ENCODE data around the gene TMEM167B.

Gene TMEM167B

DNA sequence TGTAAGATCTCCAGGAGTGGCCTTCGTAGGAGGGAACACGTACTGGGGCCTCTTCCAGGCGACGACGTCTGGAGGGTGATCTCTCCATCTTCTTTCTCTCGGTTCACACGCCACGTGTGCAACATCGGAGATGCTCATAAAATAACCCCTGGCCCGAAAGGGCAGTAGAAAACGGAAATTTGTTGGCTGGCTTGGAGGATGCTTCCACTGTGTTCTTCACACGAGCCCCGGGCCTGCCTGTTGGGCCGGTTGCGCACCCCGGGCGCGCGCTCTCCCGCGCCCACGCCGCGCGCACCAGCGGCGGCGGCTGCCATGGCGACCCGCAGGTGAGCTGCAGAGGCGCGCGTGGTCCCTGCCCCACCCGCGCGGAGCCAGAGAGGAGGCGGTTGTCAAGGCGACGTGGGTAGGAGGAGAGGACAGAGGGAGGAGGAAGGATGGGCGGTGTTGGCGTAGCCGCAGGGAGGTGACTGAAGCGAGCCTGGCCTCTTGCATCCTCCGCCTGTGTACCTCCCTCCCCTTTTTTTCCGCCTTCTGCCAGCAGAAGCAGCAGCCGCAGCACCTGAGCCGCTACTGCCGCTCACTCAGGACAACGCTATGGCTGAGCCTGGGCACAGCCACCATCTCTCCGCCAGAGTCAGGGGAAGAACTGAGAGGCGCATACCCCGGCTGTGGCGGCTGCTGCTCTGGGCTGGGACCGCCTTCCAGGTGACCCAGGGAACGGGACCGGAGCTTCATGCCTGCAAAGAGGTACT, 23.2 kb downstream of the TMEM167B start, which contains the start of gene ELAPOR1:
ELAPOR1 (plus strand) TSS at position 526 of the 752 bp plus-strand sequence; CDS start at position 595, 69 bp downstream.
- no peak for TF ChIP-seq POLR2A (IDR thresholded peaks at IDR 0.05; ENCODE audit: low read depth, low read length)
- FAIRE-seq (no peak), DNase-seq (ENCODE audit: insufficient read length, low spot score) (no peak)

DNA sequence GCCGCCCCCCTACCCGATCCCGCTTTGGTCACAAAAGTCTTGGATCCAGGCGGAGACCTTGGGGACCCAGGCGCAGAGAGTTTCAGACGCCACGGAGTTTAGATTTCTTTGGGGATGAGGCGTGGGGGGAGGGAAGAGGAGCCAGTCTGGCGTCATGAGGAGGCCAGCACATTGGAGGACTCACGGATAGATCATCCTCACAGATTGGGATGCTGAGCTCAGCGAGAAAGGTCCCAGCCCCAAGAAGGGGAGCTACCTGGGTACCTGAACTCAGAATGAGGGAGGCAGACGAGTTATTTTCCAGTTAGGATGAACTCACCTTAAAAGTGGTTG, 23.7 kb downstream of the TMEM167B start:
- TF ChIP-seq POLR2A (IDR thresholded peaks at IDR 0.05; ENCODE audit: low read depth, low read length), result no peak
- FAIRE-seq (no peak), DNase-seq (ENCODE audit: insufficient read length, low spot score) (no peak)

- no peak for FAIRE-seq
- no peak for TF ChIP-seq POLR2A (IDR thresholded peaks at IDR 0.05; ENCODE audit: low read depth, low read length)
- DNase-seq (ENCODE audit: insufficient read length, low spot score), result no peak
Observed at GRCh38 chr1:109115685-109116084, 25.1 kb downstream of the TMEM167B start.

GRCh38 chr1:109116286-109116685, 25.7 kb downstream of the TMEM167B start:
- DNase-seq (ENCODE audit: insufficient read length, low spot score), result no peak
- FAIRE-seq, result no peak
- no peak for TF ChIP-seq POLR2A (IDR thresholded peaks at IDR 0.05; ENCODE audit: low read depth, low read length)

GRCh38 chr1:109118089-109118488, 27.5 kb downstream of the TMEM167B start:
- DNase-seq (ENCODE audit: insufficient read length, low spot score), result no peak
- no peak for TF ChIP-seq POLR2A (IDR thresholded peaks at IDR 0.05; ENCODE audit: low read depth, low read length)
- FAIRE-seq, result no peak

GRCh38 chr1:109120356-109120755, 29.8 kb downstream of the TMEM167B start:
- DNase-seq (ENCODE audit: insufficient read length, low spot score), result no peak
- TF ChIP-seq POLR2A (IDR thresholded peaks at IDR 0.05; ENCODE audit: low read depth, low read length), result no peak
- no peak for FAIRE-seq

GRCh38 chr1:109131059-109131458, 40.5 kb downstream of the TMEM167B start:
- FAIRE-seq, result no peak
- no peak for TF ChIP-seq POLR2A (IDR thresholded peaks at IDR 0.05; ENCODE audit: low read depth, low read length)
- no peak for DNase-seq (ENCODE audit: insufficient read length, low spot score)

DNA sequence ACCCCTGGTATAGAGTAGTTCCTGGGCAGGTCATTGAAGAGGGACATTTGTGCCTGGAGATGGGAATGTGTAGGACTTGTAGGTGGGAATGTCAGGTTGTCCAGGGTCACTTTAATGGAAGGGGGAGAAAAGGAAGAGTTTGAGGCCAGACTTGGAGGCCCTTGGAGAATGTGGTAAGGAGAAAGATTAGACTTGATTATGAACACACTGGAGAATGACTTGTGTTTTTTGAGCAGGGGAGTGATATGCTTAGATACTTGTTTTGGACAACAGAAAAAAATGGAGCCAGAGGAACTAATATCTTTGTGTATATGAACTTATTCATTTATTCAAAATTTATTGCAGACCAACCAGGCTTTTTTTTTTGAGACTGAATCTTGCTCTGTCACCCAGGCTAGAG, 41.2 kb downstream of the TMEM167B start:
- TF ChIP-seq POLR2A (IDR thresholded peaks at IDR 0.05; ENCODE audit: low read depth, low read length), result no peak
- FAIRE-seq (no peak), DNase-seq (ENCODE audit: insufficient read length, low spot score) (no peak)

DNA sequence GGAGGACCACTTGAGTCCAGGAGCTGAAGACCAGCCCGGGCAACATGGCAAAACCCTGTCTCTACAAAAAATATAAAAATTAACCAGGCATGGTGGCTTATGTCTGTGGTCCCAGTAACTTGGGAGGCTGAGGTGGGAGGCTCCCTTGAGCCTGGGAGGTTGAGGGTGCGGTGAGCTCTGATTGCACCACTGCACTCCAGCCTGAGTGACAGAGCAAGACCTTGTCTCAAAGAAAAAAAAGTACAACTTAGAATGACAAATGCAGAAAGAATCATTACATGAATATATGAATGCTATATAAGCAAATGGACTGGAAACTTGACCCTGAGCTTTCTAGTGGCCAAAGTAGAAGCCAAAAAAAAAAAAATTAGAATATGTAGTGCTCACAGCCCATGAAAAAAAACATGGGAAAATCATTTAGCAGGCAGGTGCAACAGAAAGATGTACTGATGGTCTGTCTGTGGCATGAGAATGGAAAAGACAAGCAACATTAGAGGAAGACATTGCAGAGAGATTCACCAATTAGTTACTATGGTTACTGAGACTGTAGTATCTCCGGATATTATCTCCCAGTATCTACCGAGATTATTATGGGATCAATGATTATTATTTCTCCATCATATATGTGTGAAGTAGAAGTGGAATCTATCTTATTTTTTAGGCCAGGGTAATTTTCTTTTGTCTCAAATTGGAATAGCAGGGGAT, 42.6 kb downstream of the TMEM167B start:
- no peak for TF ChIP-seq POLR2A (IDR thresholded peaks at IDR 0.05; ENCODE audit: low read depth, low read length)
- FAIRE-seq (no peak), DNase-seq (ENCODE audit: insufficient read length, low spot score) (no peak)

GRCh38 chr1:109133815-109134214, 43.3 kb downstream of the TMEM167B start:
- no peak for DNase-seq (ENCODE audit: insufficient read length, low spot score)
- no peak for TF ChIP-seq POLR2A (IDR thresholded peaks at IDR 0.05; ENCODE audit: low read depth, low read length)
- no peak for FAIRE-seq

- FAIRE-seq, result no peak
- DNase-seq (ENCODE audit: insufficient read length, low spot score), result no peak
- no peak for TF ChIP-seq POLR2A (IDR thresholded peaks at IDR 0.05; ENCODE audit: low read depth, low read length)
Observed at GRCh38 chr1:109134423-109134822, 43.9 kb downstream of the TMEM167B start.

DNA sequence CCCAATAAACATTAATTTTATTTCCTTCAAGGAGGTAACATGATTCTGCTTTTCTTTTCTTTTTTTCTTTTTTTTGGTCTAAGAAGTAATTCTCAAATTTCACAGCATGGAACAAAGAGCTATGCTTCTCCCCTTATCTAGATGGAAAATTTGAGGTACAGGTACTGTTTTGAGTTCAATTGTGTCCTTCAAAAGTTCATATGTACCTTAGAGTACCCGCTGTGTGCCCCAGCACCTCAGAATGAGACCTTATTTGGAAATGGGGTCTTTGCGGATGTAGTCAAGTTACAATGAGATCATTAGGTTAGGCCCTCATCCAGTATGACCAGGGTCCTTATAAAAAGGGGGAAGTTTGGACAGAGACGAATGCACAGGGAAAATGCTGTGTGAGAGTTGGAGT, 45.4 kb downstream of the TMEM167B start:
- no peak for TF ChIP-seq POLR2A (IDR thresholded peaks at IDR 0.05; ENCODE audit: low read depth, low read length)
- DNase-seq (ENCODE audit: insufficient read length, low spot score) (no peak), FAIRE-seq (no peak)

- DNase-seq (ENCODE audit: insufficient read length, low spot score), result no peak
- FAIRE-seq, result no peak
- no peak for TF ChIP-seq POLR2A (IDR thresholded peaks at IDR 0.05; ENCODE audit: low read depth, low read length)
Observed at GRCh38 chr1:109136766-109137165, 46.2 kb downstream of the TMEM167B start.

DNA sequence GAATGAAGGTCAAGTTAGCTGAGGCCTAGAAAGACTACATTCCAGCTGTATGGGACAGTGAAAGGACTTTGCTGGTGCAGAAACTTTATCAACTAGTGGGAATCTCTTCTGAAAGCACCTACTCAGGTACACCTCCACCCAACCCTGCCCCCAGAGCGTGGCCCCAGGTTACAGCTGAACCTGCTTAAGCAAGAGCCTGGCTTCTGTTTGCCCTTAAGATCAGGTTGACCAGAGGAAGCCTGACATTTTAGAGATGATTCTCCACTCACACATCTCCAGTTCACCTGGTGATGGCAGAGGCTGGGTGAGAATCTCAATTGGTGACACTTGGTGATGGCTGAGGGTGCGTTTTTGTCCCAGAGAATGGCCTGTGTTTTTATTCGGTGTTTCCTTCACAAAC, 47.4 kb downstream of the TMEM167B start:
- DNase-seq (ENCODE audit: insufficient read length, low spot score) (no peak), FAIRE-seq (no peak)
- no peak for TF ChIP-seq POLR2A (IDR thresholded peaks at IDR 0.05; ENCODE audit: low read depth, low read length)

- FAIRE-seq, result no peak
- DNase-seq (ENCODE audit: insufficient read length, low spot score), result no peak
- no peak for TF ChIP-seq POLR2A (IDR thresholded peaks at IDR 0.05; ENCODE audit: low read depth, low read length)
Observed at GRCh38 chr1:109138358-109138757, 47.8 kb downstream of the TMEM167B start.

All from H54 (cell line).